ENCODE measurements around the gene GRM4. TPM values are rescaled to one million over a fixed set of nuclear protein-coding genes. Genes with fewer than 3 reads are reported as not detected.

The GRM4 gene
- total RNA-seq, 1 experiment from 2014 or later, result not detected

DNA sequence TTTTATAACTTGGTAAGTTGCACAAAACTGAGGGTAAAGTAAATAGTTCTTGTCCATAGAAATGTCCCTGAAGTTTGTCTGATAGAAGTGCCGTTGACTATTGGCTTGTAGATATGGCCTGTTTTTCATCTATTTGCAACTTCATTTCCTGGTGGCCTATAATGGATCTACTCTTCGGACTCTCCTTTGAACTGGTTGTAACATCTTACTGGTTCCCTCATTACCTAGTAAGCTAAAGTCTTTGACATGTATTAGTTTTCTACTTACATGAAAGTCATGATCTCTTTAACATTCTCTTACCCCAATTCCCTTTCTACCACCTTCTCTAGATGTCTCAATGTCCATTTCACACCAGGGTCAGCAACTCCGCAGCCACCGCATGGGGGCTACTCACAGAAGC, 146.3 kb downstream of the GRM4 start:
- CTCF ChIA-PET, result interaction anchor here (0.7 to 1.0 kb wide), 2 partner anchors 9 to 21 kb away, joined by 3 read pairs; no protein-coding TSS in a partner anchor
- Mint-ChIP-seq H3K27ac (ENCODE audit: unreplicated experiment) (no peak overlapping the region), H3K4me1 (ENCODE audit: low read depth, unreplicated experiment) (no peaks in the 10 kb centered on the region)

GRCh38 chr6:33998660-33999059, 147.2 kb downstream of the GRM4 start:
- intact Hi-C loops (cut with micrococcal nuclease; ENCODE audit: unreplicated experiment), result no loop called here
- no TSS peak for BruUV-seq (replicated peaks)
- Mint-ChIP-seq H3K9me3 (ENCODE audit: low read depth, unreplicated experiment) (peaks cover 2% of the 10 kb centered on the region), H3K4me1 (ENCODE audit: low read depth, unreplicated experiment) (no peaks in the 10 kb centered on the region), H3K27ac (ENCODE audit: unreplicated experiment) (no peak overlapping the region), H3K36me3 (ENCODE audit: insufficient read depth, unreplicated experiment) (no peaks in the 10 kb centered on the region), H3K27me3 (ENCODE audit: unreplicated experiment) (peaks cover 100% of the 10 kb centered on the region), H3K4me3 (ENCODE audit: low read depth, unreplicated experiment) (no peak overlapping the region)
- DNase-seq, result no peak
- TF ChIP-seq CTCF (IDR thresholded peaks at IDR 0.05; ENCODE audit: unreplicated experiment), result no peak
- CTCF ChIA-PET, result interaction anchor here (0.7 to 1.0 kb wide), 2 partner anchors 9 to 143 kb away, joined by 3 read pairs; no protein-coding TSS in a partner anchor

More for the DNA sequence above, 146.3 kb downstream of the GRM4 start:
- Mint-ChIP-seq H3K27me3 (ENCODE audit: unreplicated experiment) (peaks cover 100% of the 10 kb centered on the region), H3K9me3 (ENCODE audit: low read depth, unreplicated experiment) (peaks cover 5% of the 10 kb centered on the region), H3K36me3 (ENCODE audit: insufficient read depth, unreplicated experiment) (no peaks in the 10 kb centered on the region), H3K4me3 (ENCODE audit: low read depth, unreplicated experiment) (no peak overlapping the region)
- no peak for DNase-seq
- intact Hi-C loops (cut with micrococcal nuclease; ENCODE audit: unreplicated experiment), result no loop called here
- TF ChIP-seq CTCF (IDR thresholded peaks at IDR 0.05; ENCODE audit: unreplicated experiment), result no peak
- BruUV-seq (replicated peaks), result no TSS peak

- CTCF ChIA-PET, result no interaction called here
- H3K27me3 Mint-ChIP-seq (ENCODE audit: unreplicated experiment), result peaks cover 100% of the 10 kb centered on the region
- intact Hi-C loops (cut with micrococcal nuclease; ENCODE audit: unreplicated experiment), result no loop called here
These were observed 148.6 kb downstream of the GRM4 start for GRCh38 chr6:33997265-33997664.

GRCh38 chr6:33996120-33996475, 149.8 kb downstream of the GRM4 start:
- DNase-seq, result no peak
- CTCF ChIA-PET, result no interaction called here
- no peak overlapping the region for H3K27ac Mint-ChIP-seq (ENCODE audit: unreplicated experiment)
- no TSS peak for BruUV-seq (replicated peaks)
- no peaks in the 10 kb centered on the region for H3K4me1 Mint-ChIP-seq (ENCODE audit: low read depth, unreplicated experiment)
- intact Hi-C loops (cut with micrococcal nuclease; ENCODE audit: unreplicated experiment), result no loop called here
- no peak overlapping the region for H3K4me3 Mint-ChIP-seq (ENCODE audit: low read depth, unreplicated experiment)
- H3K27me3 Mint-ChIP-seq (ENCODE audit: unreplicated experiment), result peaks cover 100% of the 10 kb centered on the region
- peaks cover 2% of the 10 kb centered on the region for H3K9me3 Mint-ChIP-seq (ENCODE audit: low read depth, unreplicated experiment)
- TF ChIP-seq CTCF (IDR thresholded peaks at IDR 0.05; ENCODE audit: unreplicated experiment), result no peak
- H3K36me3 Mint-ChIP-seq (ENCODE audit: insufficient read depth, unreplicated experiment), result no peaks in the 10 kb centered on the region

More at GRCh38 chr6:33997265-33997664, 148.6 kb downstream of the GRM4 start:
- no TSS peak for BruUV-seq (replicated peaks)
- H3K4me1 Mint-ChIP-seq (ENCODE audit: low read depth, unreplicated experiment), result no peaks in the 10 kb centered on the region
- H3K4me3 Mint-ChIP-seq (ENCODE audit: low read depth, unreplicated experiment), result no peak overlapping the region
- H3K9me3 Mint-ChIP-seq (ENCODE audit: low read depth, unreplicated experiment), result peaks cover 2% of the 10 kb centered on the region
- H3K36me3 Mint-ChIP-seq (ENCODE audit: insufficient read depth, unreplicated experiment), result no peaks in the 10 kb centered on the region
- H3K27ac Mint-ChIP-seq (ENCODE audit: unreplicated experiment), result no peak overlapping the region
- no peak for TF ChIP-seq CTCF (IDR thresholded peaks at IDR 0.05; ENCODE audit: unreplicated experiment)
- DNase-seq, result no peak
